Psoas muscle (tissue), 8 donors: ENCODE results near the gene SULF2. TPM values are rescaled to one million over a fixed set of nuclear protein-coding genes. Genes with fewer than 3 reads are reported as not detected.
A peak's percentile ranks its signal among the peaks of the same experiment; 100 is the strongest.

ENCODE experiments used
- ATAC-seq, 4 donors: fragments of 200-7000 bp; cut with Tn5 transposase; one replicate each; pipeline ENCODE4 v1.9.1; 2020; ENCODE audit warnings: moderate library complexity in 3 of 4, mild to moderate bottlenecking in 2 of 4
- DNase-seq, 2 donors: peaks; one replicate each; pipeline ENCODE4 v3.0.0-alpha.2; 2020
- H3K27ac ChIP-seq: fragments of 200-600 bp; one replicate; pipeline ENCODE4 v1.8.0; 2022
- H3K27me3 ChIP-seq, 3 donors: fragments of 200-600 bp in 1 of 3; one replicate each; pipeline versions ENCODE4 v1.6.1 to v1.8.0; 2013 to 2022; ENCODE audit warnings: low read length in 2 of 3, mild to moderate bottlenecking in 2 of 3, moderate library complexity in 1 of 3; ENCODE audit not compliant: insufficient read depth in 3 of 3
- H3K36me3 ChIP-seq, 2 donors: fragments of 200-600 bp in 1 of 2; one replicate each; pipeline versions ENCODE4 v1.6.1 to v1.8.0; 2013 to 2022; ENCODE audit warnings: low read depth in 1 of 2, mild to moderate bottlenecking in 1 of 2, moderate library complexity in 1 of 2; ENCODE audit not compliant: insufficient read depth in 1 of 2
- H3K4me1 ChIP-seq: fragments of 200-600 bp; one replicate; pipeline ENCODE4 v1.8.0; 2022
- H3K4me3 ChIP-seq: fragments of 200-600 bp; one replicate; pipeline ENCODE4 v1.8.0; 2022; ENCODE audit warnings: mild to moderate bottlenecking
- H3K9me3 ChIP-seq: fragments of 200-600 bp; one replicate; pipeline ENCODE4 v1.8.0; 2022
- CTCF ChIP-seq: fragments of 200-600 bp; IDR thresholded peaks from one replicate; pipeline ENCODE4 v1.8.0; 2022; ENCODE audit warnings: antibody characterized with exemption
- WGBS, 3 donors: extraction: QIAGEN DNeasy Blood & Tissue Kit; methylation state at CpG; one replicate each; pipeline versions ENCODE4 v1.1.6 to v1.1.7; 2013; 5-methylcytosine and 5-hydroxymethylcytosine counted together
- intact Hi-C, 2 donors: fragments of 100-400 bp; cut with DNase I; formaldehyde crosslinking; loops; one replicate each; pipeline versions ENCODE4 v1.11.0 to v1.14.2; 2022
- polyA plus RNA-seq, 3 donors: library from polyadenylated mRNA; stranded (reverse); fragments of 200-250 nt; gene quantifications; one replicate each; pipeline ENCODE4 v1.2.3, GENCODE V29; 2013
- total RNA-seq, 4 donors: library from RNA; stranded (reverse); fragmentation: NEBNext Ultra II Directional in 2 of 4; extraction: Animal tissue kit (Norgen Biotek cat#: 25700) in 2 of 4; gene quantifications; one replicate each; pipeline versions ENCODE4 v1.2.1 to v1.2.4, GENCODE V29; 2021 to 2023
- donor health status: healthy with polysubstance abuse.
- donor health status: DM: no; HTN: no; CAD: no; lungs with moderate emphysema.
- donor health status: Bipolar disorder and iron deficiency.
- donor health status: healthy.
- donor health status: DM: yes; HTN: yes; CAD: no.
- donor health status: DM: no; HTN: no; CAD: no.
- donor health status: DM: no; HTN: no; CAD: no.
- donor health status: DM: yes; HTN: yes; CAD: no.

SULF2 gene
- total and polyA plus RNA-seq, 7 donors, result 5.3 to 23.3 (median 11.6) TPM

- intact Hi-C loops, result loop anchor here (5.0 to 10.0 kb wide), 6 partner anchors 120 to 427 kb away; partner anchors contain the start of gene NCOA3 (in 1 of the 2)
- peaks cover 6 to 53% of the 10 kb centered on the region in 2 donors for H3K36me3 ChIP-seq
- H3K27ac ChIP-seq, result no peak overlapping the region
- H3K4me1 ChIP-seq, result peaks cover 10% of the 10 kb centered on the region
- no peaks in the 10 kb centered on the region for H3K27me3 ChIP-seq
- 93 to 96% (median 96%) methylated on average over 9 of the region's 9 CpGs for WGBS, 3 donors
- no peaks in the 10 kb centered on the region for H3K9me3 ChIP-seq
- no peak for TF ChIP-seq CTCF
- no peak for DNase-seq
- no peak for ATAC-seq
- H3K4me3 ChIP-seq, result no peak overlapping the region
Measured at GRCh38 chr20:47622118-47622665, 163.1 kb downstream of the SULF2 start.

- TF ChIP-seq CTCF, result peak; percentile 91
- Histone ChIP-seq H3K36me3 (peaks cover 2 to 42% of the 10 kb centered on the region in 2 donors), H3K27ac (no peak overlapping the region), H3K9me3 (no peaks in the 10 kb centered on the region), H3K27me3 (no peaks in the 10 kb centered on the region), H3K4me3 (no peak overlapping the region), H3K4me1 (peaks cover 16% of the 10 kb centered on the region)
- ATAC-seq (peak in 3 of 4 donors; percentile 53 to 64 (median 57)), DNase-seq (no peak)
- WGBS, 3 donors, result 32 to 48% (median 43%) methylated on average over 8 of the region's 8 CpGs
- intact Hi-C loops, result loop anchor here (2.0 to 10.0 kb wide), 7 partner anchors 119 to 426 kb away; partner anchors contain the start of gene NCOA3 (in 1 of the 2)
Measured at GRCh38 chr20:47620808-47621805, 164.2 kb downstream of the SULF2 start.

GRCh38 chr20:47618479-47618878 lies 166.8 kb downstream of the SULF2 start:
- intact Hi-C loops, result loop anchor here in 1 of 2 donors (5.0 kb wide), 1 partner anchor 116 kb away; the partner anchor contains the start of gene NCOA3
- peaks cover 2 to 18% of the 10 kb centered on the region in 2 donors for H3K36me3 ChIP-seq
- H3K27me3 ChIP-seq, result no peaks in the 10 kb centered on the region
- DNase-seq (no peak), ATAC-seq (no peak)
- WGBS, 3 donors, result 85 to 96% (median 92%) methylated on average over 6 of the region's 6 CpGs
- no peak overlapping the region for H3K27ac ChIP-seq
- no peak for TF ChIP-seq CTCF
- no peak overlapping the region for H3K4me3 ChIP-seq
- no peaks in the 10 kb centered on the region for H3K9me3 ChIP-seq
- peaks cover 28% of the 10 kb centered on the region for H3K4me1 ChIP-seq

GRCh38 chr20:47614703-47615309 lies 170.5 kb downstream of the SULF2 start:
- Histone ChIP-seq H3K27me3 (no peaks in the 10 kb centered on the region), H3K36me3 (no peaks in the 10 kb centered on the region), H3K4me3 (no peak overlapping the region), H3K9me3 (no peaks in the 10 kb centered on the region), H3K4me1 (peaks cover 34% of the 10 kb centered on the region), H3K27ac (no peak overlapping the region)
- intact Hi-C loops, result loop anchor here in 1 of 2 donors (5.0 kb wide), 1 partner anchor 113 kb away; the partner anchor contains the start of gene NCOA3
- 95 to 100% (median 98%) methylated on average over 2 of the region's 2 CpGs for WGBS, 3 donors
- no peak for TF ChIP-seq CTCF
- ATAC-seq, result no peak
- no peak for DNase-seq
